Mammary epithelial cell (primary cell): ENCODE results near the gene CSMD2.

Source experiments
- EZH2 ChIP-seq: IDR thresholded peaks from 2 replicates; pipeline ENCODE4 v1.6.1; 2012; ENCODE audit warnings: low read length, inconsistent platforms, borderline replicate concordance
- TF ChIP-seq, protein P1 (sequence below), 2 donors: IDR thresholded peaks in 1 of 2; conservative IDR thresholded peaks in 1 of 2; 2 replicates each; pipeline ENCODE4 v1.5.1; 2011 to 2012; ENCODE audit warnings: inconsistent platforms in 2 of 2, low read length in 2 of 2, mild to moderate bottlenecking in 2 of 2, control low read depth in 1 of 2, low read depth in 1 of 2; ENCODE audit not compliant: insufficient read depth in 1 of 2; ENCODE audit errors: extremely low read depth in 1 of 2

DNA sequence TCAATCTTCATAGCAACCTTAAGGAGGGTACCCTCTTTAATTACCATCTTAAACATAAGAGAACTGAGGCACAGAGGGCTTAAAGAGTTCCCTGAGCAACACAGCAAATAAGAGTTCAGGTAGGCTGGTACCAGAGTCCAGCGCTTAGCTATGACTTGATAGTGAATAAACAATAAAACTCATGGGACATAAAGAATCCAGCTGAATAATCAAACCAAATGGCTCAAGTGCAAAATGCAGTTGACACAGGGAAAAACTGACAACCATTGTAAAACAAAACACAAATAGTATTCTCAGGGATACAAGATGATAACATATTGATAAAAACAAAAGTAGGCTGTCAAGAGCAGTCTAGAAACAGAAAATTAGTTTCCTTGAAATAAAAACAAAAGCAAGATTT is 478.0 kb downstream of the CSMD2 start:
- TF ChIP-seq, protein P1, sequence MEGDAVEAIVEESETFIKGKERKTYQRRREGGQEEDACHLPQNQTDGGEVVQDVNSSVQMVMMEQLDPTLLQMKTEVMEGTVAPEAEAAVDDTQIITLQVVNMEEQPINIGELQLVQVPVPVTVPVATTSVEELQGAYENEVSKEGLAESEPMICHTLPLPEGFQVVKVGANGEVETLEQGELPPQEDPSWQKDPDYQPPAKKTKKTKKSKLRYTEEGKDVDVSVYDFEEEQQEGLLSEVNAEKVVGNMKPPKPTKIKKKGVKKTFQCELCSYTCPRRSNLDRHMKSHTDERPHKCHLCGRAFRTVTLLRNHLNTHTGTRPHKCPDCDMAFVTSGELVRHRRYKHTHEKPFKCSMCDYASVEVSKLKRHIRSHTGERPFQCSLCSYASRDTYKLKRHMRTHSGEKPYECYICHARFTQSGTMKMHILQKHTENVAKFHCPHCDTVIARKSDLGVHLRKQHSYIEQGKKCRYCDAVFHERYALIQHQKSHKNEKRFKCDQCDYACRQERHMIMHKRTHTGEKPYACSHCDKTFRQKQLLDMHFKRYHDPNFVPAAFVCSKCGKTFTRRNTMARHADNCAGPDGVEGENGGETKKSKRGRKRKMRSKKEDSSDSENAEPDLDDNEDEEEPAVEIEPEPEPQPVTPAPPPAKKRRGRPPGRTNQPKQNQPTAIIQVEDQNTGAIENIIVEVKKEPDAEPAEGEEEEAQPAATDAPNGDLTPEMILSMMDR (conservative IDR thresholded peaks at IDR 0.05 in 1 of 2, IDR thresholded peaks at IDR 0.05 in 1 of 2; ENCODE audit: extremely low read depth in 1 of 2, insufficient read depth in 1 of 2, low read depth in 1 of 2, low read length in 2 of 2) = no peak
- no peak for TF ChIP-seq EZH2
